ENCODE results near the gene ATP2C2.

- TF ChIP-seq CTCF (IDR thresholded peaks at IDR 0.05; ENCODE audit: low read depth, low read length), result no peak
- TF ChIP-seq POLR2A (IDR thresholded peaks at IDR 0.05; ENCODE audit: extremely low read depth, insufficient read length), result no peak
Measured at GRCh38 chr16:84368308-84368996, at the start of gene ATP2C2.
